Liver (tissue), 9 donors: Measurements from ENCODE around the gene MS4A6E. TPM values are rescaled to one million over a fixed set of nuclear protein-coding genes. Genes with fewer than 3 reads are reported as not detected.

Experiments used
- DNase-seq: peaks from one replicate; pipeline ENCODE4 v3.0.0-alpha.2; 2017; ENCODE audit warnings: low spot score
- H3K27ac ChIP-seq, 2 donors: one replicate each; pipeline ENCODE4 v1.7.0; 2013; ENCODE audit warnings: inconsistent platforms in 2 of 2, low read length in 2 of 2, control low read depth in 1 of 2, low read depth in 1 of 2, mild to moderate bottlenecking in 1 of 2
- H3K27me3 ChIP-seq, 4 donors: one replicate each; pipeline versions ENCODE4 v1.6.1 to v1.7.0; 2013; ENCODE audit warnings: low read length in 3 of 4, inconsistent platforms in 1 of 4, mild to moderate bottlenecking in 1 of 4, moderate library complexity in 1 of 4; ENCODE audit not compliant: control insufficient read depth in 4 of 4, insufficient read depth in 4 of 4
- H3K36me3 ChIP-seq, 4 donors: one replicate each; pipeline versions ENCODE4 v1.6.1 to v1.7.0; 2013; ENCODE audit warnings: low read length in 3 of 4, mild to moderate bottlenecking in 3 of 4, low read depth in 1 of 4, moderate library complexity in 1 of 4; ENCODE audit not compliant: control insufficient read depth in 4 of 4, insufficient read depth in 3 of 4
- H3K4me1 ChIP-seq, 4 donors: one replicate each; pipeline versions ENCODE4 v1.6.1 to v1.7.0; 2013; ENCODE audit warnings: low read length in 3 of 4, mild to moderate bottlenecking in 3 of 4, moderate library complexity in 1 of 4; ENCODE audit not compliant: control insufficient read depth in 4 of 4, insufficient read depth in 4 of 4
- H3K4me3 ChIP-seq, 3 donors: one replicate each; pipeline versions ENCODE4 v1.6.1 to v1.7.0; 2013; ENCODE audit warnings: low read length in 3 of 3, control low read depth in 1 of 3, low read depth in 1 of 3, mild to moderate bottlenecking in 1 of 3
- H3K9ac ChIP-seq, 2 donors: one replicate each; pipeline ENCODE4 v1.7.0; 2013; ENCODE audit warnings: low read length in 2 of 2, mild to moderate bottlenecking in 2 of 2, moderate library complexity in 2 of 2, control low read depth in 1 of 2, low read depth in 1 of 2
- H3K9me3 ChIP-seq, 4 donors: one replicate each; pipeline versions ENCODE4 v1.6.1 to v1.7.0; 2013; ENCODE audit warnings: low read length in 3 of 4; ENCODE audit not compliant: control insufficient read depth in 4 of 4
- GABPA ChIP-seq, 2 donors: IDR thresholded peaks in 1 of 2; conservative IDR thresholded peaks in 1 of 2; 2 replicates each; pipeline ENCODE4 v1.6.1; 2016; ENCODE audit warnings: antibody characterized with exemption in 2 of 2, mild to moderate bottlenecking in 1 of 2, moderate library complexity in 1 of 2
- HNF4G ChIP-seq: IDR thresholded peaks from 2 replicates; pipeline ENCODE4 v1.6.1; 2016; ENCODE audit warnings: antibody characterized with exemption
- NR2F2 ChIP-seq: IDR thresholded peaks from 2 replicates; pipeline ENCODE4 v1.6.1; 2016; ENCODE audit warnings: antibody characterized with exemption
- RXRA ChIP-seq, 2 donors: IDR thresholded peaks; 2 replicates each; pipeline ENCODE4 v1.6.1; 2017 to 2018; ENCODE audit warnings: antibody characterized with exemption in 2 of 2, mild to moderate bottlenecking in 1 of 2
- SP1 ChIP-seq: IDR thresholded peaks from 2 replicates; pipeline ENCODE4 v1.6.1; 2018; ENCODE audit warnings: antibody characterized with exemption, mild to moderate bottlenecking
- TAF1 ChIP-seq: conservative IDR thresholded peaks from 2 replicates; pipeline ENCODE4 v1.6.1; 2016; ENCODE audit warnings: antibody characterized with exemption, mild to moderate bottlenecking
- YY1 ChIP-seq: IDR thresholded peaks from 2 replicates; pipeline ENCODE4 v1.6.1; 2016; ENCODE audit warnings: antibody characterized with exemption, mild to moderate bottlenecking
- ZBTB33 ChIP-seq: IDR thresholded peaks from 2 replicates; pipeline ENCODE4 v1.6.1; 2016; ENCODE audit warnings: antibody characterized with exemption
- WGBS: extraction: QIAGEN DNeasy Blood & Tissue Kit; methylation state at CpG from one replicate; pipeline ENCODE4 v1.1.7; 2013; 5-methylcytosine and 5-hydroxymethylcytosine counted together
- polyA plus RNA-seq, 2 donors: library from polyadenylated mRNA; stranded (reverse) in 1 of 2; unstranded in 1 of 2; fragments of 200-250 nt in 1 of 2; fragments of >200 nt in 1 of 2; fragmentation: Nextera tagmentation in 1 of 2; extraction: Ambion mirVana in 1 of 2; gene quantifications; one replicate each; pipeline versions ENCODE4 v1.2.1 to v1.2.3, GENCODE V29; 2013 to 2015
- total RNA-seq, 2 donors: library from RNA; depleted of rRNA; stranded (reverse); fragments of >200 nt; gene quantifications; one replicate each; pipeline ENCODE4 v1.2.3, GENCODE V29; 2014
- TF ChIP-seq, protein P1 (sequence below): IDR thresholded peaks from 2 replicates; pipeline ENCODE4 v1.6.1; 2016; ENCODE audit warnings: antibody characterized with exemption
- TF ChIP-seq, protein P2 (sequence below): IDR thresholded peaks from 2 replicates; pipeline ENCODE4 v1.6.1; 2016; ENCODE audit warnings: antibody characterized with exemption, mild to moderate bottlenecking
- TF ChIP-seq, protein P3 (sequence below): IDR thresholded peaks from 2 replicates; pipeline ENCODE4 v1.6.1; 2016; ENCODE audit warnings: antibody characterized with exemption
- donor health status: healthy.
- donor health status: healthy.
- donor health status: healthy.
- donor health status: healthy.
- donor health status: healthy.

MS4A6E gene
- total and polyA plus RNA-seq, 4 donors = 0.22 to 0.75 TPM; not detected in 2

- no peaks in the 10 kb centered on the region for H3K36me3 ChIP-seq
- no peak overlapping the region for H3K27ac ChIP-seq
- 79% methylated on average over 5 of the region's 5 CpGs for WGBS
- no peaks in the 10 kb centered on the region for H3K4me1 ChIP-seq
- no peaks in the 10 kb centered on the region for H3K9me3 ChIP-seq
- no peak for DNase-seq
- no peak overlapping the region for H3K4me3 ChIP-seq
- TF ChIP-seq TAF1 (no peak), NR2F2 (no peak), SP1 (no peak), ZBTB33 (no peak), YY1 (no peak), HNF4G (no peak), RXRA (IDR thresholded peaks at IDR 0.05) (no peak)
- TF ChIP-seq, protein P1, sequence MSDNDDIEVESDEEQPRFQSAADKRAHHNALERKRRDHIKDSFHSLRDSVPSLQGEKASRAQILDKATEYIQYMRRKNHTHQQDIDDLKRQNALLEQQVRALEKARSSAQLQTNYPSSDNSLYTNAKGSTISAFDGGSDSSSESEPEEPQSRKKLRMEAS = no peak
- TF ChIP-seq, protein P2, sequence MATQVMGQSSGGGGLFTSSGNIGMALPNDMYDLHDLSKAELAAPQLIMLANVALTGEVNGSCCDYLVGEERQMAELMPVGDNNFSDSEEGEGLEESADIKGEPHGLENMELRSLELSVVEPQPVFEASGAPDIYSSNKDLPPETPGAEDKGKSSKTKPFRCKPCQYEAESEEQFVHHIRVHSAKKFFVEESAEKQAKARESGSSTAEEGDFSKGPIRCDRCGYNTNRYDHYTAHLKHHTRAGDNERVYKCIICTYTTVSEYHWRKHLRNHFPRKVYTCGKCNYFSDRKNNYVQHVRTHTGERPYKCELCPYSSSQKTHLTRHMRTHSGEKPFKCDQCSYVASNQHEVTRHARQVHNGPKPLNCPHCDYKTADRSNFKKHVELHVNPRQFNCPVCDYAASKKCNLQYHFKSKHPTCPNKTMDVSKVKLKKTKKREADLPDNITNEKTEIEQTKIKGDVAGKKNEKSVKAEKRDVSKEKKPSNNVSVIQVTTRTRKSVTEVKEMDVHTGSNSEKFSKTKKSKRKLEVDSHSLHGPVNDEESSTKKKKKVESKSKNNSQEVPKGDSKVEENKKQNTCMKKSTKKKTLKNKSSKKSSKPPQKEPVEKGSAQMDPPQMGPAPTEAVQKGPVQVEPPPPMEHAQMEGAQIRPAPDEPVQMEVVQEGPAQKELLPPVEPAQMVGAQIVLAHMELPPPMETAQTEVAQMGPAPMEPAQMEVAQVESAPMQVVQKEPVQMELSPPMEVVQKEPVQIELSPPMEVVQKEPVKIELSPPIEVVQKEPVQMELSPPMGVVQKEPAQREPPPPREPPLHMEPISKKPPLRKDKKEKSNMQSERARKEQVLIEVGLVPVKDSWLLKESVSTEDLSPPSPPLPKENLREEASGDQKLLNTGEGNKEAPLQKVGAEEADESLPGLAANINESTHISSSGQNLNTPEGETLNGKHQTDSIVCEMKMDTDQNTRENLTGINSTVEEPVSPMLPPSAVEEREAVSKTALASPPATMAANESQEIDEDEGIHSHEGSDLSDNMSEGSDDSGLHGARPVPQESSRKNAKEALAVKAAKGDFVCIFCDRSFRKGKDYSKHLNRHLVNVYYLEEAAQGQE = no peak
- TF ChIP-seq, protein P3, sequence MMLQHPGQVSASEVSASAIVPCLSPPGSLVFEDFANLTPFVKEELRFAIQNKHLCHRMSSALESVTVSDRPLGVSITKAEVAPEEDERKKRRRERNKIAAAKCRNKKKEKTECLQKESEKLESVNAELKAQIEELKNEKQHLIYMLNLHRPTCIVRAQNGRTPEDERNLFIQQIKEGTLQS = no peak
- H3K9ac ChIP-seq = no peak overlapping the region
- no peaks in the 10 kb centered on the region for H3K27me3 ChIP-seq
Measured at GRCh38 chr11:60303661-60304060, 23.4 kb upstream of the MS4A6E start.

DNA sequence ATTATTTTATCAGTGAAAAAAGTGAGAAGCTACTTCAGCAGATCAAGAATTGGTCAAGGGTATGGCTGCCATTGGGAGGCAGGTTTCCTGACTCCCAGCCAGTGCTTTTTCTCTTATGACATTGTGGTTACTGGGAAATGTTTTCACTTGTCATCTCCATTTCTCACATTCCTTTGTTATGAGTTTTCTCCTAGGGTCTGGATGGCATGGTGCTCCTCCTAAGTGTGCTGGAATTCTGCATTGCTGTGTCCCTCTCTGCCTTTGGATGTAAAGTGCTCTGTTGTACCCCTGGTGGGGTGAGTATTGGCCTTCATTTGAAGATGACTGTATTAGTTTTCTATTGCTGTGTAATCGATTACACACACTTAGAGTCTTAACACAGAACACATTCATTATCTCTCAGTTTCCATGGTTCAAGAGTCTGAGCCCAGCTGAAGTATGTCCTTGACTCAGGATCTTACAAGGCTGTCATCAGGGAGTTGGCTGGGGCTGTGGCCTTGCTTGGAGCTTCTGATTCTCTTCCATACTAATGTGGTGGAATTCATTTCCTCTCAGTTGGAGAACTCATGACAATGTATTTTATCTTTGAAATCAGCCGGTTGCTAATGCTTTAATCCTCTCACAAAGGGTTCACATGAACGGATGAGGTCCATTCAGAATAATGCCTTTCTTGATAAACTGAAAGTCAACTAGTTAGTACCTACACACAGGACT lies 21.0 kb upstream of the MS4A6E start:
- TF ChIP-seq GABPA (IDR thresholded peaks at IDR 0.05 in 1 of 2, conservative IDR thresholded peaks at IDR 0.05 in 1 of 2) (no peak), ZBTB33 (no peak)
- Histone ChIP-seq H3K9me3 (no peaks in the 10 kb centered on the region), H3K27ac (no peak overlapping the region), H3K27me3 (no peaks in the 10 kb centered on the region), H3K36me3 (no peaks in the 10 kb centered on the region), H3K4me1 (no peaks in the 10 kb centered on the region), H3K4me3 (no peak overlapping the region), H3K9ac (no peak overlapping the region)
- WGBS = 70% methylated on average over 3 of the region's 3 CpGs
- DNase-seq = no peak
